Activated T-cell treated with anti-CD3 and anti-CD28 coated beads for 24 hours (primary cell): ENCODE data around the gene DUSP19.

ENCODE experiments used
- DNase-seq: peaks from one replicate; pipeline ENCODE4 v3.0.0-alpha.2; 2020; ENCODE audit warnings: low read depth

Gene DUSP19

GRCh38 chr2:183068561-183068960, 10.0 kb upstream of the DUSP19 start:
- DNase-seq, result no peak

GRCh38 chr2:183069174-183069573, 9.4 kb upstream of the DUSP19 start:
- DNase-seq, result no peak

- DNase-seq, result no peak
Measured at GRCh38 chr2:183070942-183071844, 7.4 kb upstream of the DUSP19 start.

GRCh38 chr2:183072177-183072576, 6.4 kb upstream of the DUSP19 start:
- no peak for DNase-seq

- no peak for DNase-seq
Measured at GRCh38 chr2:183078163-183078463, 434 bp upstream of the DUSP19 start.

- no peak for DNase-seq
Measured at GRCh38 chr2:183079139-183079775, 710 bp downstream of the DUSP19 start.

GRCh38 chr2:183081911-183082310, 3.4 kb downstream of the DUSP19 start:
- no peak for DNase-seq

GRCh38 chr2:183088061-183088460, 9.5 kb downstream of the DUSP19 start:
- no peak for DNase-seq

- DNase-seq, result no peak
Measured at GRCh38 chr2:183089192-183089851, 10.8 kb downstream of the DUSP19 start.

- DNase-seq, result no peak
Measured at GRCh38 chr2:183091318-183091953, 12.9 kb downstream of the DUSP19 start.

GRCh38 chr2:183091954-183092345, 13.4 kb downstream of the DUSP19 start:
- DNase-seq, result no peak

GRCh38 chr2:183093857-183094657, 15.5 kb downstream of the DUSP19 start:
- DNase-seq, result no peak

GRCh38 chr2:183105402-183106134, 27.0 kb downstream of the DUSP19 start:
- no peak for DNase-seq

GRCh38 chr2:183112577-183112976, 34.0 kb downstream of the DUSP19 start:
- no peak for DNase-seq

GRCh38 chr2:183113630-183114029, 35.1 kb downstream of the DUSP19 start:
- no peak for DNase-seq

- DNase-seq, result no peak
Measured at GRCh38 chr2:183117226-183117625, 38.7 kb downstream of the DUSP19 start.

GRCh38 chr2:183123117-183123958, 44.8 kb downstream of the DUSP19 start:
- DNase-seq, result no peak

- DNase-seq, result no peak
Measured at GRCh38 chr2:183123959-183124221, 45.3 kb downstream of the DUSP19 start.

- peak; percentile 80 for DNase-seq
Measured at GRCh38 chr2:183124222-183124956, 45.8 kb downstream of the DUSP19 start, which contains the start of gene NUP35. Gene NUP35, plus strand, starts transcription at chr2:183124443. Its CDS starts 15 bp downstream, at chr2:183124458.

GRCh38 chr2:183124957-183125255, 46.4 kb downstream of the DUSP19 start:
- DNase-seq, result no peak
